22Rv1 (cell line): ENCODE measurements around the gene DGKB.

ENCODE experiments used
- H3K27ac ChIP-seq: fragments of 450-650 bp; 2 replicates; pipeline ENCODE4 v1.5.1; 2017
- CTCF ChIP-seq: fragments of 450-650 bp; IDR thresholded peaks from 2 replicates; pipeline ENCODE4 v1.5.1; 2017; ENCODE audit warnings: mild to moderate bottlenecking
- ZFX ChIP-seq: fragments of 450-650 bp; IDR thresholded peaks from 2 replicates; pipeline ENCODE4 v1.6.1; 2017; ENCODE audit warnings: antibody characterized with exemption, borderline replicate concordance

The DGKB gene

DNA sequence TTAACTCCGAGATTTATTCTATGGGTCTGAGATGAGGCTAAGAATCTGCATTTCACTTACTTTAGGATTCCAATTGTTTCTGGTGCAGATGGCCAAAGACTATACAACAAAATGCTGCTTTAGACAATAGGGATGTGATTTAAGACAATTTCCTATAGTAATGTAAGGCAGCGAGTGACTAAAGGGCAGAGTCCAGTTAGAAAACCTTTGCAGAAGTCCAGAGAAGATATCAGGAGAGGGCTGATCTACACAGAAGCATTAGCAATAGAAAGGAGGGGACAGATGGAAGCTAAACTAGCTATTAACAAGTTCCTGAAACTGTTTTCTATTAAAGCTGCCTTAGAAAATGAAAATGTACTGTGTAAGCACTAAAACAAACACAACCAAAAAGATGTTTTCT, 398.9 kb downstream of the DGKB start:
- no peak overlapping the region for H3K27ac ChIP-seq
- TF ChIP-seq CTCF (no peak), ZFX (no peak)

GRCh38 chr7:14501436-14501835, 401.1 kb downstream of the DGKB start:
- no peak overlapping the region for H3K27ac ChIP-seq
- no peak for TF ChIP-seq ZFX
- TF ChIP-seq CTCF: no peak

GRCh38 chr7:14497390-14497789, 405.2 kb downstream of the DGKB start:
- no peak overlapping the region for H3K27ac ChIP-seq
- TF ChIP-seq ZFX (no peak), CTCF (no peak)

GRCh38 chr7:14495633-14496032, 406.9 kb downstream of the DGKB start:
- no peak for TF ChIP-seq CTCF
- no peak for TF ChIP-seq ZFX

GRCh38 chr7:14487701-14488395, 414.7 kb downstream of the DGKB start:
- TF ChIP-seq ZFX: no peak

More at GRCh38 chr7:14495633-14496032, 406.9 kb downstream of the DGKB start:
- no peak overlapping the region for H3K27ac ChIP-seq

GRCh38 chr7:14483663-14484062, 418.9 kb downstream of the DGKB start:
- TF ChIP-seq CTCF: no peak
- no peak for TF ChIP-seq ZFX
- no peak overlapping the region for H3K27ac ChIP-seq

More at GRCh38 chr7:14487701-14488395, 414.7 kb downstream of the DGKB start:
- no peak overlapping the region for H3K27ac ChIP-seq

DNA sequence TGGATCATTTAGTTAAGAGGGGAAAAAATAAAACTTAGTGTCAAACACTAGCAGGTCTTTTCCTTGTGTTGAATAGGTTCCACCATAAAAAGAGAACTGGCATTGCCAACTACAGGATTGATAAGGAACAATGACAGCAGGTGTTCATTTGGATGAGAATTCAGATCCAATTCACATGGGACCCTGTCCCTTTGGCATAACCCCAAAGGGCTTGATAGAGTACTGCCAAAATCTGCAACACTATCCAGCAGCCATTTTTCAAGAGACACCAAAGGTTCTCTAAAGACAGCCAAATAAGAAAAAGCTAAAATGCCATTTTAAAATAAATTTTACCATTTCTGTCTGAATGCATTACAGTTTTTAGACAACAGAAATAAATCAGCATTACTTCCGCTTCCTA, 422.3 kb downstream of the DGKB start:
- no peak overlapping the region for H3K27ac ChIP-seq
- no peak for TF ChIP-seq ZFX
- TF ChIP-seq CTCF: no peak
